SH-SY5Y (cell line): ENCODE measurements around the gene IL1RN.

Experiments used
- GATA2 ChIP-seq: IDR thresholded peaks from 2 replicates; pipeline ENCODE4 v1.6.1; 2011; ENCODE audit warnings: mild to moderate bottlenecking, low read depth, low read length
- GATA3 ChIP-seq: IDR thresholded peaks from 2 replicates; pipeline ENCODE4 v1.6.1; 2011; ENCODE audit warnings: low read depth, mild to moderate bottlenecking, low read length, moderate library complexity

DNA sequence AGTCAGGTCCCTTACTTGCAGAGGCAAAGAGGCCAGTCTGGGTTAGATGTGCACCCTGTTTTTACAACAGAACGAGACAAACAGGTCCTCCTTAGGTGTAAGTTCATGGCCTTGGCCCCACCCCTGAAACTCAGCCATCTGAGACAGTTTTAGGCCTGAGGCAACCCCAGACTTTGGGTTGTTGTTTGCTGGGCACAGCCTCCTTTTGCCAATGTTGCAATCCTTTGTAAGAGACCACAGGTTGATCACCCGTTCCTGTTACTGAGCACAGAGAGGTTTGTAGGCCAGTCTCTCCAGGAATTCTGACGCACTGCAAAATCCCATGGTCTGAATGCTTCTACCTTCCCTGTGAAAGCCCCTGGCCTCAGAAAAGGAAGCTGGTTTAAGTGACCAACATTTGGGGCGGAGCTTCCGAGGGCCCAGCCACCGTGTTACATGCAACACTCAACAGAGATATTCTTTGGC, 15.5 kb upstream of the IL1RN start:
- no peak for TF ChIP-seq GATA2
- TF ChIP-seq GATA3 = no peak
